Measurements from ENCODE around the gene RNF130.

DNA sequence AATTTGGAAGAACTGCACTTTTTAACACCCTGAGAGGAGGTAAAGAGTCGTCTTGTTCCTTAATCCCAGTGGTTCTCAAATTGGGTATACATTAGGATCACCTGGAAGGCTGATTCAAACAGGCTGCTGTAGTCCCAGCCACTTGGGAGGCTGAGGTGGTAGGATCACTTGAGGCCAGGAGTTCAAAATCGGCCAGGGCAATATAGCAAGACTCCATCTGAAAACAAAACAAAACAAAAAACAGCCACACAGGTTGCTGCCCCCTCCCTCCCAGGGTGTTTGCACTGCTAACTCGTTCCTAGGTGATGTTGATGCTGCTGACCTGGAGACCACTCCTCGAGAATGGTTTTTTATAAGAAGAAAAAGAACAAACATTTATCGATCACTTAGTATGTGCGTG lies 162.3 kb downstream of the RNF130 start:
- TF ChIP-seq, protein P1, sequence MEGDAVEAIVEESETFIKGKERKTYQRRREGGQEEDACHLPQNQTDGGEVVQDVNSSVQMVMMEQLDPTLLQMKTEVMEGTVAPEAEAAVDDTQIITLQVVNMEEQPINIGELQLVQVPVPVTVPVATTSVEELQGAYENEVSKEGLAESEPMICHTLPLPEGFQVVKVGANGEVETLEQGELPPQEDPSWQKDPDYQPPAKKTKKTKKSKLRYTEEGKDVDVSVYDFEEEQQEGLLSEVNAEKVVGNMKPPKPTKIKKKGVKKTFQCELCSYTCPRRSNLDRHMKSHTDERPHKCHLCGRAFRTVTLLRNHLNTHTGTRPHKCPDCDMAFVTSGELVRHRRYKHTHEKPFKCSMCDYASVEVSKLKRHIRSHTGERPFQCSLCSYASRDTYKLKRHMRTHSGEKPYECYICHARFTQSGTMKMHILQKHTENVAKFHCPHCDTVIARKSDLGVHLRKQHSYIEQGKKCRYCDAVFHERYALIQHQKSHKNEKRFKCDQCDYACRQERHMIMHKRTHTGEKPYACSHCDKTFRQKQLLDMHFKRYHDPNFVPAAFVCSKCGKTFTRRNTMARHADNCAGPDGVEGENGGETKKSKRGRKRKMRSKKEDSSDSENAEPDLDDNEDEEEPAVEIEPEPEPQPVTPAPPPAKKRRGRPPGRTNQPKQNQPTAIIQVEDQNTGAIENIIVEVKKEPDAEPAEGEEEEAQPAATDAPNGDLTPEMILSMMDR (IDR thresholded peaks at IDR 0.05) = no peak
- TF ChIP-seq EZH2 (IDR thresholded peaks at IDR 0.05) = no peak
- TF ChIP-seq EZH2phosphoT487 (IDR thresholded peaks at IDR 0.05) = no peak
